ENCODE results near the gene IGFL3. TPM values are rescaled to one million over a fixed set of nuclear protein-coding genes. Genes with fewer than 3 reads are reported as not detected.

The IGFL3 gene
- total RNA-seq, 2 donors from 2014 or later = not detected

GRCh38 chr19:46089432-46089831 is 35.1 kb downstream of the IGFL3 start:
- H3K27ac ChIP-seq = no peak overlapping the region
- H3K4me1 ChIP-seq = no peaks in the 10 kb centered on the region
- no peaks in the 10 kb centered on the region for H3K36me3 ChIP-seq (replicated peaks in 1 of 2; ENCODE audit: insufficient read depth in 1 of 2, low read depth in 2 of 2)
- WGBS, 2 donors = 87 to 95% methylated on average over 1 of the region's 1 CpG
- no peak for TF ChIP-seq POLR2A (IDR thresholded peaks at IDR 0.05)
- no peak for TF ChIP-seq CTCF (IDR thresholded peaks at IDR 0.05)
- intact Hi-C loops (cut with DNase I) = loop anchor here (5.0 to 10.0 kb wide), 2 partner anchors 103 to 175 kb away; no protein-coding TSS in a partner anchor
- H3K9me3 ChIP-seq = peaks cover 0 to 5% (median 0%) of the 10 kb centered on the region in 3 donors
- DNase-seq = no peak
- ATAC-seq = no peak
- H3K27me3 ChIP-seq = no peaks in the 10 kb centered on the region
- no peak overlapping the region for H3K4me3 ChIP-seq

GRCh38 chr19:46088101-46088500 is 36.4 kb downstream of the IGFL3 start:
- no peak for DNase-seq
- Histone ChIP-seq H3K4me1 (no peaks in the 10 kb centered on the region), H3K36me3 (replicated peaks in 1 of 2; ENCODE audit: insufficient read depth in 1 of 2, low read depth in 2 of 2) (no peaks in the 10 kb centered on the region), H3K27me3 (no peaks in the 10 kb centered on the region), H3K27ac (no peak overlapping the region), H3K9me3 (peaks cover 0 to 5% (median 0%) of the 10 kb centered on the region in 3 donors), H3K4me3 (no peak overlapping the region)
- 74 to 81% methylated on average over 2 of the region's 2 CpGs for WGBS, 2 donors
- TF ChIP-seq CTCF (IDR thresholded peaks at IDR 0.05) = no peak
- no peak for TF ChIP-seq POLR2A (IDR thresholded peaks at IDR 0.05)
- intact Hi-C loops (cut with DNase I) = loop anchor here (5.0 to 10.0 kb wide), 2 partner anchors 104 to 177 kb away; no protein-coding TSS in a partner anchor
- no peak for ATAC-seq

GRCh38 chr19:46085888-46086287 is 38.6 kb downstream of the IGFL3 start:
- H3K27me3 ChIP-seq = no peaks in the 10 kb centered on the region
- intact Hi-C loops (cut with DNase I) = loop anchor here (5.0 to 10.0 kb wide), 2 partner anchors 106 to 179 kb away; no protein-coding TSS in a partner anchor
- no peaks in the 10 kb centered on the region for H3K4me1 ChIP-seq
- H3K27ac ChIP-seq = no peak overlapping the region
- DNase-seq = no peak
- peaks cover 0 to 5% (median 0%) of the 10 kb centered on the region in 3 donors for H3K9me3 ChIP-seq
- no peak for ATAC-seq
- WGBS, 2 donors = 17 to 18% methylated on average over 1 of the region's 1 CpG
- H3K4me3 ChIP-seq = no peak overlapping the region
- H3K36me3 ChIP-seq (replicated peaks in 1 of 2; ENCODE audit: insufficient read depth in 1 of 2, low read depth in 2 of 2) = no peaks in the 10 kb centered on the region
- TF ChIP-seq CTCF (IDR thresholded peaks at IDR 0.05) (no peak), POLR2A (IDR thresholded peaks at IDR 0.05) (no peak)

- Histone ChIP-seq H3K9me3 (no peaks in the 10 kb centered on the region), H3K36me3 (replicated peaks in 1 of 2; ENCODE audit: insufficient read depth in 1 of 2, low read depth in 2 of 2) (no peaks in the 10 kb centered on the region), H3K27ac (no peak overlapping the region), H3K27me3 (peaks cover 0 to 5% of the 10 kb centered on the region in 2 donors), H3K4me1 (peaks cover under 1% of the 10 kb centered on the region), H3K4me3 (no peak overlapping the region)
- WGBS, 2 donors = 39 to 45% methylated on average over 2 of the region's 2 CpGs
- TF ChIP-seq CTCF (IDR thresholded peaks at IDR 0.05) (no peak), POLR2A (IDR thresholded peaks at IDR 0.05) (no peak)
- no peak for ATAC-seq
- intact Hi-C loops (cut with DNase I) = loop anchor here (10.0 kb wide), 1 partner anchor 182 kb away; no protein-coding TSS in a partner anchor
- no peak for DNase-seq
These were observed 41.8 kb downstream of the IGFL3 start for GRCh38 chr19:46082728-46083050.

Data from body of pancreas (tissue), 4 donors.